ENCODE results near the gene ARL10.
A peak's percentile ranks its signal among the peaks of the same experiment; 100 is the strongest.

The ARL10 gene

DNA sequence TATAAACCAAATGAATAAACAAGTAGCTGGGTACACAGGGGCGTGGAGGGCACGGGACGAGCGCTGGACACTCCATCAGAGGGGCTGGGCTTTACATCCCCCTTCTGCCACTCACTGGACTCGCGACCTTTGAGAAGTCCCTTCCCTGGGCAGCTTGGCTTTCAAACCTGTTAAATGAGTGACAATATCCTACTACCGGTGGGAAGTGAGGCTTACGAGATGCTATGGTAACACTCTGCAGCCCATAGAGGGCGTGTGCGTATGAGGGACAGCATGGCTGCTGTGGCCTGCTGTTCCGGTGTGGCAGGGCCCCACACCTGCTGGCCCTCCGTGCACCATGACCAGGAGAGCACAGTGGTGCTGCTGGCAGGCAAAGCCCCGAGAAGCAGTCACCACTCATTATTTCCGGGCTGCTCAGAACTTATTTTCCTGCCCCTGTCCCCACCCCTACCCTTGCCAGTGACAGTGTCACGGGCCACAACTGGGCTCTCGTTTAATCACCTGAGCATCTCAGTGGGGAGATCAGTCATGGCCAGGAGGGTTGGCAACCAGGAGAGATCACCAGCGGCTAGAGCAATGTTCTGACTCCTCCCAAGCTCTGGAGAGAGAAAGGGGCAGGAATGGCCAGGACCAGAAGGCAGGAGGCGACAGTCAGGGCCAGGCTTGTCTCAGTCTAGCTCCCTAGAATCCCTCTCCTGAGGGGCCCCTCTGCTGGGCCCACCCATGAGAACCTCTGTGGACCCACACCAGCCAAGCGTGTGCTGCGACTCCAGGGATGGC is 40.6 kb downstream of the ARL10 start (continued):
- TF ChIP-seq, protein P1, sequence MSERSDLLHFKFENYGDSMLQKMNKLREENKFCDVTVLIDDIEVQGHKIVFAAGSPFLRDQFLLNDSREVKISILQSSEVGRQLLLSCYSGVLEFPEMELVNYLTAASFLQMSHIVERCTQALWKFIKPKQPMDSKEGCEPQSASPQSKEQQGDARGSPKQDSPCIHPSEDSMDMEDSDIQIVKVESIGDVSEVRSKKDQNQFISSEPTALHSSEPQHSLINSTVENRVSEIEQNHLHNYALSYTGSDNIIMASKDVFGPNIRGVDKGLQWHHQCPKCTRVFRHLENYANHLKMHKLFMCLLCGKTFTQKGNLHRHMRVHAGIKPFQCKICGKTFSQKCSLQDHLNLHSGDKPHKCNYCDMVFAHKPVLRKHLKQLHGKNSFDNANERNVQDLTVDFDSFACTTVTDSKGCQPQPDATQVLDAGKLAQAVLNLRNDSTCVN (tag by site-specific recombination; optimal IDR thresholded peaks at IDR 0.05) = no peak
- TF ChIP-seq, protein P2, sequence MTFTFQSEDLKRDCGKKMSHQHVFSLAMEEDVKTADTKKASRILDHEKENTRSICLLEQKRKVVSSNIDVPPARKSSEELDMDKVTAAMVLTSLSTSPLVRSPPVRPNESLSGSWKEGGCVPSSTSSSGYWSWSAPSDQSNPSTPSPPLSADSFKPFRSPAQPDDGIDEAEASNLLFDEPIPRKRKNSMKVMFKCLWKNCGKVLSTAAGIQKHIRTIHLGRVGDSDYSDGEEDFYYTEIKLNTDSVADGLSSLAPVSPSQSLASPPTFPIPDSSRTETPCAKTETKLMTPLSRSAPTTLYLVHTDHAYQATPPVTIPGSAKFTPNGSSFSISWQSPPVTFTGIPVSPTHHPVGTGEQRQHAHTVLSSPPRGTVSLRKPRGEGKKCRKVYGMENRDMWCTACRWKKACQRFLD (tag by site-specific recombination; IDR thresholded peaks at IDR 0.05) = no peak
- TF ChIP-seq, protein P3, sequence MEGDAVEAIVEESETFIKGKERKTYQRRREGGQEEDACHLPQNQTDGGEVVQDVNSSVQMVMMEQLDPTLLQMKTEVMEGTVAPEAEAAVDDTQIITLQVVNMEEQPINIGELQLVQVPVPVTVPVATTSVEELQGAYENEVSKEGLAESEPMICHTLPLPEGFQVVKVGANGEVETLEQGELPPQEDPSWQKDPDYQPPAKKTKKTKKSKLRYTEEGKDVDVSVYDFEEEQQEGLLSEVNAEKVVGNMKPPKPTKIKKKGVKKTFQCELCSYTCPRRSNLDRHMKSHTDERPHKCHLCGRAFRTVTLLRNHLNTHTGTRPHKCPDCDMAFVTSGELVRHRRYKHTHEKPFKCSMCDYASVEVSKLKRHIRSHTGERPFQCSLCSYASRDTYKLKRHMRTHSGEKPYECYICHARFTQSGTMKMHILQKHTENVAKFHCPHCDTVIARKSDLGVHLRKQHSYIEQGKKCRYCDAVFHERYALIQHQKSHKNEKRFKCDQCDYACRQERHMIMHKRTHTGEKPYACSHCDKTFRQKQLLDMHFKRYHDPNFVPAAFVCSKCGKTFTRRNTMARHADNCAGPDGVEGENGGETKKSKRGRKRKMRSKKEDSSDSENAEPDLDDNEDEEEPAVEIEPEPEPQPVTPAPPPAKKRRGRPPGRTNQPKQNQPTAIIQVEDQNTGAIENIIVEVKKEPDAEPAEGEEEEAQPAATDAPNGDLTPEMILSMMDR (tag by site-specific recombination; IDR thresholded peaks at IDR 0.05) = peak; percentile 17; the same call in 1 of the 2 replicates
- peak; percentile 21; the same call in 1 of the 2 replicates for TF ChIP-seq ZIC2 (tag by site-specific recombination; IDR thresholded peaks at IDR 0.05)
- TF ChIP-seq ZNF266 (tag by site-specific recombination; IDR thresholded peaks at IDR 0.05; ENCODE audit: low read depth) = no peak
- no peak for TF ChIP-seq TCF7L2 (IDR thresholded peaks at IDR 0.05; ENCODE audit: borderline replicate concordance, low read depth, low read length)

DNA sequence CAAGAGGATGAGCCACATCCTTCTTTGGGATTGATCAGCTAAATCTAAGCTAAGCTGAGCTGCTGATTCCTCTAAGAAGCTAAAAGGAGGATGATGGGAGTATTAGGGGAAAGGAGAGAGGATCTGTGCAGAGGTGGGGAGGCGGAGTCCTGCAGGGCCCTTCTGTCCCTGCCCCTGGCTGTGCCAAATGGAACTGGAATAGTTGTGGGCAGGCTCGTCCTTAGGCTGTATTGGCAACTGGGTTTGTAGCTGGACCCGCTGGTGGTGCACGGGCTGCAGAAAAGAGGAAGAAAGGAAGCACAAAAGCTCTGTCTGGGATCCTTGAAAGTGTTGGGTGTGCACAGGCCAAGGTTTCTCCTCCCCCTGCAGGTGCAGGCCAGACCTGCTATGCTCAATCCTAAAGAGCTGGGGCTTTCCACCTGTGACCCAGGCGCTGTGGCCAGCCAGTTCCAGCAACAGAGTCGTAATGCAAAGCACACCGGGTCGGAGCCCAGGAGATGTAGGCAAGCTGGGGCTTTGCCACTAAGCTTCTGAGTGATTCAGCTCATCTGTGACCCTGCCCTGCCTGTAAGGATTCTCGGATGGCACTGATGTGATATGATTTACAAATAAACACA is 41.3 kb downstream of the ARL10 start:
- ChIA-PET POLR2A (interaction anchor here (1.1 to 1.5 kb wide), 2 partner anchors 9 to 19 kb away, joined by 3 read pairs; no protein-coding TSS in a partner anchor), CTCF (interaction anchor here (0.6 to 1.0 kb wide), 3 partner anchors 9 to 132 kb away, joined by 3 to 4 read pairs (median 3); no protein-coding TSS in a partner anchor)
- Histone ChIP-seq H3K4me1 (ENCODE audit: control insufficient read depth, insufficient read depth, low read length) (no peaks in the 10 kb centered on the region), H3K9me3 (ENCODE audit: control insufficient read depth, insufficient read depth, low read depth, low read length) (no peaks in the 10 kb centered on the region), H3K4me3 (ENCODE audit: low read depth, low read length) (no peak overlapping the region), H3K27ac (ENCODE audit: extremely low read depth, low read depth, low read length) (no peak overlapping the region), H3K36me3 (ENCODE audit: control insufficient read depth in 2 of 2, insufficient read depth in 1 of 2, low read length in 2 of 2) (peaks cover 8 to 43% of the 10 kb centered on the region in 2 experiments; a peak in 2 of 3 replicates)
- TF ChIP-seq, protein P4, sequence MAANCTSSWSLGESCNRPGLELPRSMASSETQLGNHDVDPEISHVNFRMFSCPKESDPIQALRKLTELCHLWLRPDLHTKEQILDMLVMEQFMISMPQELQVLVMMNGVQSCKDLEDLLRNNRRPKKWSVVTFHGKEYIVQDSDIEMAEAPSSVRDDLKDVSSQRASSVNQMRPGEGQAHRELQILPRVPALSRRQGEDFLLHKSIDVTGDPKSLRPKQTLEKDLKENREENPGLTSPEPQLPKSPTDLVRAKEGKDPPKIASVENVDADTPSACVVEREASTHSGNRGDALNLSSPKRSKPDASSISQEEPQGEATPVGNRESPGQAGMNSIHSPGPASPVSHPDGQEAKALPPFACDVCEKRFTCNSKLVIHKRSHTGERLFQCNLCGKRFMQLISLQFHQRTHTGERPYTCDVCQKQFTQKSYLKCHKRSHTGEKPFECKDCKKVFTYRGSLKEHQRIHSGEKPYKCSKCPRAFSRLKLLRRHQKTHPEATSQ (tag by site-specific recombination; IDR thresholded peaks at IDR 0.05) = no peak
- TF ChIP-seq, protein P5, sequence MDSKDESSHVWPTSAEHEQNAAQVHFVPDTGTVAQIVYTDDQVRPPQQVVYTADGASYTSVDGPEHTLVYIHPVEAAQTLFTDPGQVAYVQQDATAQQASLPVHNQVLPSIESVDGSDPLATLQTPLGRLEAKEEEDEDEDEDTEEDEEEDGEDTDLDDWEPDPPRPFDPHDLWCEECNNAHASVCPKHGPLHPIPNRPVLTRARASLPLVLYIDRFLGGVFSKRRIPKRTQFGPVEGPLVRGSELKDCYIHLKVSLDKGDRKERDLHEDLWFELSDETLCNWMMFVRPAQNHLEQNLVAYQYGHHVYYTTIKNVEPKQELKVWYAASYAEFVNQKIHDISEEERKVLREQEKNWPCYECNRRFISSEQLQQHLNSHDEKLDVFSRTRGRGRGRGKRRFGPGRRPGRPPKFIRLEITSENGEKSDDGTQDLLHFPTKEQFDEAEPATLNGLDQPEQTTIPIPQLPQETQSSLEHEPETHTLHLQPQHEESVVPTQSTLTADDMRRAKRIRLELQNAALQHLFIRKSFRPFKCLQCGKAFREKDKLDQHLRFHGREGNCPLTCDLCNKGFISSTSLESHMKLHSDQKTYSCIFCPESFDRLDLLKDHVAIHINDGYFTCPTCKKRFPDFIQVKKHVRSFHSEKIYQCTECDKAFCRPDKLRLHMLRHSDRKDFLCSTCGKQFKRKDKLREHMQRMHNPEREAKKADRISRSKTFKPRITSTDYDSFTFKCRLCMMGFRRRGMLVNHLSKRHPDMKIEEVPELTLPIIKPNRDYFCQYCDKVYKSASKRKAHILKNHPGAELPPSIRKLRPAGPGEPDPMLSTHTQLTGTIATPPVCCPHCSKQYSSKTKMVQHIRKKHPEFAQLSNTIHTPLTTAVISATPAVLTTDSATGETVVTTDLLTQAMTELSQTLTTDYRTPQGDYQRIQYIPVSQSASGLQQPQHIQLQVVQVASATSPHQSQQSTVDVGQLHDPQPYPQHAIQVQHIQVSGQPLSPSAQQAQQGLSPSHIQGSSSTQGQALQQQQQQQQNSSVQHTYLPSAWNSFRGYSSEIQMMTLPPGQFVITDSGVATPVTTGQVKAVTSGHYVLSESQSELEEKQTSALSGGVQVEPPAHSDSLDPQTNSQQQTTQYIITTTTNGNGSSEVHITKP (tag by site-specific recombination; IDR thresholded peaks at IDR 0.05) = no peak
- no peak for TF ChIP-seq ZNF140 (tag by site-specific recombination; IDR thresholded peaks at IDR 0.05)
- TF ChIP-seq ZNF747 (tag by site-specific recombination; IDR thresholded peaks at IDR 0.05) = no peak
- no peak for TF ChIP-seq ZNF211 (tag by site-specific recombination; IDR thresholded peaks at IDR 0.05; ENCODE audit: low read depth)
- TF ChIP-seq MZF1 (tag by site-specific recombination; IDR thresholded peaks at IDR 0.05; ENCODE audit: borderline replicate concordance) = no peak
- no peak for TF ChIP-seq ZNF701 (tag by site-specific recombination; IDR thresholded peaks at IDR 0.05)
- no peak for TF ChIP-seq ZSCAN16 (tag by site-specific recombination; IDR thresholded peaks at IDR 0.05)
- TF ChIP-seq EGR2 (tag by site-specific recombination; IDR thresholded peaks at IDR 0.05; ENCODE audit: low read depth) = no peak
- TF ChIP-seq BCL11B (tag by site-specific recombination; IDR thresholded peaks at IDR 0.05; ENCODE audit: low read depth) = no peak
- TF ChIP-seq ZNF626 (tag by site-specific recombination; IDR thresholded peaks at IDR 0.05) = no peak
- TF ChIP-seq ZNF707 (tag by site-specific recombination; IDR thresholded peaks at IDR 0.05) = no peak
- TF ChIP-seq ZNF560 (tag by site-specific recombination; IDR thresholded peaks at IDR 0.05; ENCODE audit: borderline replicate concordance) = no peak

All from HEK293 (cell line).